GM12874 (cell line): ENCODE measurements around the gene WWTR1.

Experiments
- CTCF ChIP-seq: IDR thresholded peaks from 2 replicates; pipeline ENCODE4 v1.5.1; 2011; ENCODE audit warnings: low read depth, mild to moderate bottlenecking, control low read depth, low read length, moderate library complexity; ENCODE audit not compliant: insufficient read depth

The WWTR1 gene

GRCh38 chr3:149507491-149508324 lies 150.1 kb downstream of the WWTR1 start:
- TF ChIP-seq CTCF: no peak

DNA sequence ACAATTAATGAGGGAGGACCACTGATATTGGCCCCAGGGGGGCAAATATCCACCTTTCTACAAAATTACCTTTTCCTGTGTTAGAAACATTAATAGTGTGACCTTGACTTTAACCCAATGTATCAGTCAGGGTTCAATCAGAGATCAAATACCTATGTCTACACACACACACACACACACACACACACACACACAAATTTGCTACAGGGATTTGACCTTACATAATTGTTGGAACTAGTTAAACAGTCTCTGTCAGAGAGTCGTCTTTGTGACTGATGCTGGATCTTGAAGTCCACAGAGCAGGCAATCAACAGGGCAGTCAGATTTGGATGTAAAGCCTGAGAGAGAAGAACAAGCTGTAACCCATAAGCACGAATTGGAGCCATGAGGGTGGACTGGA lies 150.9 kb downstream of the WWTR1 start:
- TF ChIP-seq CTCF: no peak

DNA sequence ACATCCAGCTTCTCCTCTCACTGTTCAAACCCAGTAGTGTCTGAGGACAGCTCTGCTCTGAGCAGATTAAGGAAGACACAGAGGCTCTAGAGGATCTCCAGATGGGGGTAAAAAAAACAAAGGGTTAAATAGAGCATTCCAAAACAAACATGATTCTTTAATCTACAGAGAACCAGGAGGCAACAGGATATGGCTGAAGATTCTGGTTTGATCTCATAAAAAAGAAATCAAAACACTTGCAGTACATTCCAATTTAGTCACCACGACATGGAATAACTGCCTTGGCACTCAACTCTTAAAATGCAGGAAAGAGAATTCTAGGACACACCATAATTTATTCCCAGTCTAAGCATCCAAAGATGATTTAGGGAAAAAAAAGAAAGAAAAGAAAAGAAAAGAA lies 151.3 kb downstream of the WWTR1 start:
- TF ChIP-seq CTCF: no peak

DNA sequence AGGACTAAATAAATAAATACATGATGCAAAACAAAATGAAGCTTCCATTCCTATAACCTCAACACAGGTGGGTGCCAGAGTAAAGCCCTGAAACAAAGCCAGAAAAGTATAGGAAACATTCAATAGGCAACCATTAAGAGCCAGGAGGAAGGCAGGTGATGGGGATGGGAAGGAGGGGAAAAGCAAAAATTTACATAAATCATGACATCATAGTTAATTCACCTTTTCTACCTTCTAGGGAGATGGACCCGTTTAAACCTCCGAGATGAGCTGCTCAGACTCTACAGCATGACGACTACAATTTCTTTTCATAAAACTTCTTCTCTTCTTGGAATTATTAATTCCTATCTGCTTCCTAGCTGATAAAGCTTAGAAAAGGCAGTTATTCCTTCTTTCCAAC lies 155.4 kb downstream of the WWTR1 start:
- no peak for TF ChIP-seq CTCF

DNA sequence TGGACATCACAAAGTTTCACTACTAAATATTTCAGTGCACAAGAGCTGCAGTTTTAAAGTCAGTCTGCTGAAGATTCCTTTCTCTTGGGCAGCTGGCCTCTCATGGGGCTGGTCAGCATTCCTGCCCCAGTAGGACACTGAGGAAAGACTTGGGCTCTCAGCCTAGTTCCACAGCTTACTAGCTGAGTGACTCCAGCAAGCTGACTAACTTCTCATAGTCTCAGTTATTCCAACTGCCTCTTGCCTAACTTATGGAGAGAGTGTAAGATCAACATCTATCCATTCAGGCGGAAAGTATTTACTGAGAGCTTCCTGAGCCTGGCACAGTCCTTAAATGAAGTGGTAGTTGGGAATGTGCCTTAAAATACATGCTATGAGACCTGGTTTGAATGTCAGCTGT lies 156.3 kb downstream of the WWTR1 start:
- TF ChIP-seq CTCF: no peak

DNA sequence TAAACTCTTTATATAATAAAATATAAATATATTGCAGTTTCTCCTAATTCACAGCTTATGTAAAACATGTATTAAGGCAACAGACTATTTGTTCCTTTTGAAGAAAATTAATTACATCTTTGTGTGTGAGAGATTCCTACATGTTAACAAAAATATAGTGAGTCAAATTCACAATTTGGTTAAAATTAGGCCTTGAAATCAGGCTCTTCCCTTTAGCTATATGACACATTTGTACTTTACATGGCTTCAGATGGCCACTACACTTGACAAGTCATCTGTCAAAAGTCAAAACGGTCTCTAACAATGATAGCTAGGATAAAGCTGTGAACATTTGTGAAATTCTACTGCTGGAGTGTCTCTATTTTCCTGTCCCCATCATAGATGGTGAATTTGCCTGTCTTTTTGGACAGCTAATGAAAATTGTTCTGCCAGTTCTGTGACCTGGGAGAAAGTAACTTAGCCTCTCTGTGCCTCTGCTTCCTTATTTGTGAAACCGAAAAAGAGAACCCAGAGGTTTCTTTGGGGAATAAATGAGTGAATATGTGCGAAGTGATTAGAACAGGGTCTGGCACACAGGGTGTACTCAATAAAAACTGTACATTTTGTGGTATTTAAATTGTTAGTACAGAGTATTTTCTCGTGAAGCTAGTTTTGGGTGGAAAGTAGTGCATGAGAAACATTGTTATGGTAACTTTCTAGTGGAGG lies 159.7 kb downstream of the WWTR1 start:
- TF ChIP-seq CTCF: no peak

- no peak for TF ChIP-seq CTCF
These were observed 160.9 kb downstream of the WWTR1 start for GRCh38 chr3:149496891-149497290.
